GM18868 (cell line): Measurements from ENCODE around the gene CTRB2.
A peak's percentile ranks its signal among the peaks of the same experiment; 100 is the strongest.
"Not testable (repeated sequence)": the region's sequence is repeated elsewhere in the genome, so short reads cannot be mapped to it uniquely, and the experiment has no call there.

Experiments used
- ATAC-seq: cut with Tn5 transposase; IDR thresholded peaks from one replicate; pipeline ENCODE4 v1.9.1; 2021; ENCODE audit warnings: mild to moderate bottlenecking, moderate library complexity; ENCODE audit not compliant: unreplicated experiment

Gene CTRB2

DNA sequence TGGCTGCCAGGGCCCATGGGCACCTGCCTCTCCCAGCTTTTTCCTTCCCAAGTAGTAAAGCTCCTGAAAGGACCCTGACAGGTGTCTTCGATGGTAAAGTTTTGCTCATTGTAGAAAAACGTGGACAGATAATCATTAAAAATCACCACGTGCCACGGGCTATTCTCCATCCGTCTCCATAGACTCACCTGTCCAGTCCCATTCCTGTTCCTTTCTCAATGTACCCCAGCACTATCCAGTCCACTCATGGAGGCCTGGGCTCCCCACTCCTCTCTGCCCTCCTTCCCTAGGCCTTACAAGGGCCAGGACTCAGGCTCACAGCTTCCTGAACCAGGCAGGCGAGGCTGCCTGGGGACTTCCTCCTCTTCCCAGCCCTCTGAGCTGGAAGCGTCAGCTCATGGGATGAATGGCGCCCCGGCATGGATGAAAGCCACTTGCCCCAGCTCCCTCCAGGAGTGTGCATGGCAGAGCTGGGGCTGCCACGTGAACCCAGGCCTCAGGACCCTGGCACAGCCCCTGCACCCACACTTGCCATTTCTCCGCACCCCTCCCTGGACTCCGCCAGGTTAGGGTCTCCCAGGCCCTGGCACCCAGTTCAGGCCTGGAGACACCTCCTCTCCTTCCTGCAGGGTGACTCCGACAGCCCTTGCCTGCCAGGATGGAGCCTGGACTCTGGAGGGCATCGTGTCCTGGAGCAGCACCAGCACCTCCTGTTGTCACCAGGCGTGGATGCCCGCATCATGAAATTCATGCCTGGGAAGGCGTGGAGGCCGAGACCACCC, 20.6 kb upstream of the CTRB2 start:
- no peak for ATAC-seq

DNA sequence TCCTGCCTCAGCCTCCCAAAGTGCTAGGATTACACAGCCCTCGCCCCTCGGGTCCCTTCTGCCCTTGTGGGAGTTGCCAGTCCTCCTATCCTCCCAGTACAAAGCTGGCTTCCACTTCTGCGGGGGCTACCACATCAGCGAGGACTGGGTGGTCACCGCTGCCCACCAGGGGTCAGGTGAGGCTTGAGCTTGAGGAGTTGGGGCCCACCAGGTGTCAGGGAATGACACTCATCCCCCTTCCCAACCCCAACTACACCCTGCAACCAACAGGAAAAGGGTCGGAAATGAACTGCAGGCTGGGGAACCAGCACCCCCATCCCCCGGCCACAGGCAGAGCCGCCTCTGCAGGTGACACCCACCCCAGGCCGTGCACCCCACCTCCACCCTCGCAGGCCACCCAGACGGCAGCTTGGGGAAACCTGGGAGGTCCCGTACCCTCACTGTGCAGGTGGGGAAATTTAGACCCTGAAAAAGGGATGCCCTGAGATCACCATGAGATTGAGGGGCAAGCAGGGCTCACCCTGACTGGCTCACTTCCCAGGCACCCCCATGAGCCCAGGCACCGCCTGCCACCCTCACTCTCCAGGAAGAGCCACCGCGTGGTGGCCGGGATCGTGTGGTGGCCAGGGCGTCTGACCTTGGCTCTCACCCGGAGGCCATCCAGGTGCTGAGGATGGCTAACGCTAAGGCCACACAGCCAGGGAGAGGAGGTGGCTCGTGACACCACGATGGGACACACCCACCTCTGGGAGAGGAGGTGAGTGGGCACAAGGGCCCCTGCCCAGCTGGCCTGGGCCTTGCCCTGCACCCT, 19.8 kb upstream of the CTRB2 start:
- no peak for ATAC-seq

DNA sequence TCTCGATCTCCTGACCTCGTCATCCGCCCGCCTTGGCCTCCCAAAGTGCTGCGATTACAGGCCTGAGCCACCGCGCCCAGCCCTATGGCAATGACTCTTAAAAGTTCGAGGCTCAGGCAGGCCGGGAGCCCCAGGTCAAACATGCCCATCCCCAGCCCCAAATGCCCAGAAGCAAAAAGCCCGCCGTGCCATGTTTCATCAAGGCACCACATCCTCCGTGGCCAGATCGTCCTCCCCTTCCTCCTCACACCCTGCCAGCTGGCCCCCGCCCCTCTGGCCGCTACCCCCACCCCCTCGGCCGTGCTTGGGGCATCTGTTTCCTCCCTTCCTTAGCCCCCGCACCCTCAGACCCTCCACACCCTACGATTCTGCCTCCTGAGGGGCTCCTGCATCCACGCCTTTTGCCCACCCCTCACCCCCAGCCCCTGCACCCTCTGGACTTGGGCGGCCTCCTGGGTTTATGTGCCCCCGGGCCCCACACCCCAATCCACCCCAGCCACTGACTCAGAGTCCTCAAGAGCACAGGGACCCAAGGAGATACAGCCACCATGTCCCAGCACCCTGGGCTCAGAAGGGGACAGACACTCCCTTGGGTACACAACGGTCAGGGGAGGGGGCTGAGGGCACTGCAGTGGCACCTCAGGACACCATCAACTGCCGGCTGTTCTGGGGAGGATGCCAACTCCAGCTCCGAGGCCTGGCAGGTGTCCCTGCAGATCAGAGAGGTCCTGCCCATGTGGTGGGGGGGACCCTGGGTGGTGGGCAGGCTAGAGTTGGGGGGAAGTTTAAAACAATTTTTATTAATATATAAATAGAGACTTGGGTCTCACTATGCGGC, 18.9 kb upstream of the CTRB2 start:
- ATAC-seq, result no peak

DNA sequence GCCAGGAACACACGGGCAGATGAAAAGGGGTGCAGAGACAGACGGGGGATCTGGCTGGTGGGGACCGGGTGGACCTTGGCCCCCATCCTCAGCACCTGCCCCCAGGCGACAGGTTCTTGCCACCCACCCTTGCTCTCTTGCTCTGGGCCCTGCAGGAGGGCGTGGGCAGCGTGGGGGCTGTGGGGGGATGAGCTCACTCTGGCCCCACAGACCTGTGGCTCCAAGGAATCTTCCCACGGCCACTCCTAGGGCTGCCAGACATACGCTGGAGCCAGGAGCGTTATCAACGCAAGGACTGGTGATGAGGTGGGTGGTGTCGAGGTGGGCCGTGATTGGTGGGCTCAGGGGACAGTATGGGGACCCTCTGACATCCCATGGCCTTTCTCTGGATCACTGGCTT, 18.1 kb upstream of the CTRB2 start:
- ATAC-seq, result no peak

DNA sequence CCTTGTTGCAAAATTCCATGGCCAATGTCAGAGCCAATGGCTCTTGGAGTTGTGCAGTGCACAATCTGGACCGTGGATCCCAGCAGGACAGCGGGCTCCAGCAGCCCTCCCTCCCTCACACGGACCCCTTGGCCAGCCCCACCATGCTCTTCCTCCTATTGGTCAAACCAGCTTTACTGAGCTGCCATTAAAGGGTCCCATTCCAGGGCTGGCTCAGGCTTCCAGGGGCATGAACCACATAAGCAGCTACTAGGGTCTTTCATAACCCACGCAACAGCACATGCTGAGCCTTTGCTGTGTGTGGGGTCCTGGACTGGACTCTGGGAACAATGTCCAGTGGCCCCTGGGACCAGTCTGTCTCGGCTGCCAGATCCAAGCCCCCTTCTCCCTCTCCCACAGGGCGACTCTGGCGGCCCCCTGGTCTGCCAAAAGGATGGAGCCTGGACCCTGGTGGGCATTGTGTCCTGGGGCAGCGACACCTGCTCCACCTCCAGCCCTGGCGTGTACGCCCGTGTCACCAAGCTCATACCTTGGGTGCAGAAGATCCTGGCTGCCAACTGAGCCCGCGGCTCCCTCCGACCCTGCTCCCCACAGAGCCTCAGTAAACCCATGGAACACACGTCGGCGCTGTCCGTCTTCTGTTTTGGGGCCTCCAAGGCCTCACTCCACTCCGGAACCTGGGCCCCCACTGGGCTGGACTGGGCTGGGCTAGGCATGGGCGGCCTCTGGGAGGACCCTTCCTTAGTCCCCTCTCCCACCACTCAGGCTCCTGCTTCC, 17.5 kb upstream of the CTRB2 start:
- ATAC-seq, result no peak

DNA sequence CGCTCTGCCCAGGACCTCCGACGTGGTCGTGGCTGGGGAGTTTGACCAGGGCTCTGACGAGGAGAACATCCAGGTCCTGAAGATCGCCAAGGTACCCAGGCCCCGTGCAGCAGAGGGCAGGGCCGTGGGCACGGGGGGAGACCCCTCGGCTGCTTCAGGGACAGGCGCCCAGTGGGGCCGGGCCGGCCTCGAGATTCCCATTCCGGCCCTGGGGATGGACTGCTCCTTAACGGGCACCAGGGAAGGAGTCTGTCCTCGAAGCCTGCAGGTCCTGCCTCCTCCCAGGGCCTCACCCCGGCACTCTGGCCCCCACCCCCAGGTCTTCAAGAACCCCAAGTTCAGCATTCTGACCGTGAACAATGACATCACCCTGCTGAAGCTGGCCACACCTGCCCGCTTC, 16.2 kb upstream of the CTRB2 start:
- ATAC-seq, result not testable (repeated sequence)

DNA sequence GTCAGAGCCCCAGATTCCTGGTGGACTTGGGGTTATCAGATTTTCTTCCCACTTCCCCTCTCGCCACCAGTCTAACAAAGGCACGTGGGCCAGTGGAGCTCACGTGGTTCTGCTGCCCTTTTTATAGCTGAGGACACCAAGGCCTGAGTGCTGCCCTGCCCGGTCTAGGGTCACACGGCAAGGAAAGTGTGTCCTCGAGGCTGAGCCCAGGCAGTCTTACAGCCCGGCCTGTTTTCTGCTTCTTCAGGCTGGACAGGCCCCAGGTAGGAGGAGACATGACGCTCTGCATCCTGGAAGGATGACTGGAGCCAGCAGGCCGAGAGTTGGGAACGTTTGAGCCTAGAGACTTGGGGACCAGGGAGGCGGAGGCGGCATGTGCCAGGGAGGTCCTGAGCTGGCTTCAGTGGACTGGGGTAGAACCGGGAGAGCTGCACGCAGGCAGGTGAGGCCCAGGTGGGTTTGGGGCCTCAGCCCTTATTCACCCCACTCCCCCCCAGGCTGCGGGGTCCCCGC, 15.4 kb upstream of the CTRB2 start:
- no peak for ATAC-seq

DNA sequence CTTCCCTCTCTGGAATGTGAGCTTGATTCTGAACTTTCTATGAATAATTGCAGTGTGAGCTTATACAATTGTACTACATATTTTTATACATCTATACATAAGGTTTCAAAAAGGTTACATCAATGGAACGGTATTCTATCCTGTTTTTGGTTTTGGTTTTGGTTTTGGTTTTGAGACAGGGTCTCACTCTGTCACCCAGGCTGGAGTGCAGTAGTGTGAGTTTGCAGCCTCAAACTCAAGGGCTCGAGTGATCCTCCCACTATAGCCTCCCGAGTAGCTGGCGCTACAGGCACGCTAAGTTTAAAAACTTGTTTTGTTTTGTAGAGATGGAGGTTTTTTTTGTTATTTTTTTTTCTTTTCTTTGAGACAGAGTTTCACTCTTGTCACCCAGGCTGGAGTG, 12.9 kb upstream of the CTRB2 start:
- ATAC-seq, result peak; percentile 51

DNA sequence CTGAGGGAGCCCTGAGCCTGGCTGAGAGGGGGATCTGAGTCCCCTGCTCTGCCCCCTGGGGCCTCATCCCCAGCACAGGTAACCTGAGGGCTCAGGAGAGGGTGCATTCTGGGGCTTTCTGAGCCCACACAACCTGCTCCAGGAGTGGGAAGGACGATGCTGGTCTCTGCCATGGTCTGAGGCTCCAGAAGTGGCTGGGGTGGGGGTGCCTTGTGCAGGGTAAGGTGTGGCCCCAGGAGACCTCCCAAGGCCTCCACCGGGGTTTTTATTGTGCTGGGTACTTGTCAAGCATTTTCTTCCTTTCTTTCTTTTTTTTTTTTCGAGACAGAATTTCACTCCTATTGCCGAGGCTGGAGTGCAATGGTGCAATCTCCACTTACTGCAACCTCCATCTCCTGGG, 12.1 kb upstream of the CTRB2 start:
- ATAC-seq, result no peak

DNA sequence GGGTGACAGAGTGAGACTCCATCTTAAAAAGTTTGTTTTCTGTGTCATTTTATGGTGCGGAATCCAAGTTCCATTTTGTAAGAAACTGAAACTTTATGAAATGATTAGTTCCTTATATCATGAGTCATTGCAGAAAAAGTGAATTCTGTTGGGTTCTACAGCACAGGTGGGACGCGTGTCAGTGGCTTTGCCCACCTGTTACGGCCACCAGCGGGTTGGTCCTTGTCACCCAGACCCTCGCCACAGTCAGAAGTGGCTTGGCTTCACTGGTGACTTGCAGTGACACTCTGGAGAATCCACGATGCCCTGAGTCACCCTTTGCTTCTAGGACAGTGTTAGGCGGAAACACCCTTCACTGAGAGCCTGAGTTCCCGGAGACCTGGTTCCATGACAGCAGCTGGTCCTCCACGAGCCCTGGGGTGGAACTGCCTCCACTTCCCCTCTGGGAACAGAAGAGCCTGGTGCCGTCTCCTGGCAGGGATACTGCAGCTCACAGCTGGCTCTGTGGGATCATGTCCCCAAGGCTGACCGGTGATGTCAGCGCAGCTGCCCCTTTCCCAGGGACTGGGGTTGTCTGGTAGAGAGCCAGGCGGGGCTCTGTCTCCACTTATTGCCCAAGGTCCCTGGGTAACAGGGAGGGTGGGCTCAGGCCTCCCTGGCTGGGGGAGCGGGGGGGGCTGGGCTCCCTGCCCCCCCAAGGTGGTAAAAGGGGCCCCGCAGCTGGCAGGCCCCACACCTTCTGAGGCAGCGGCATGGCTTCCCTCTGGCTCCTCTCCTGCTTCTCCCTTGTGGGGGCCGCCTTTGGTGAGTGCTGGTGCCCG, 11.5 kb upstream of the CTRB2 start, which contains the start of gene CTRB1:
Gene CTRB1, plus strand, starts transcription at position 733 of the 821 bp plus-strand sequence. Its CDS starts 20 bp downstream, at position 753.
- ATAC-seq, result peak; percentile 75

DNA sequence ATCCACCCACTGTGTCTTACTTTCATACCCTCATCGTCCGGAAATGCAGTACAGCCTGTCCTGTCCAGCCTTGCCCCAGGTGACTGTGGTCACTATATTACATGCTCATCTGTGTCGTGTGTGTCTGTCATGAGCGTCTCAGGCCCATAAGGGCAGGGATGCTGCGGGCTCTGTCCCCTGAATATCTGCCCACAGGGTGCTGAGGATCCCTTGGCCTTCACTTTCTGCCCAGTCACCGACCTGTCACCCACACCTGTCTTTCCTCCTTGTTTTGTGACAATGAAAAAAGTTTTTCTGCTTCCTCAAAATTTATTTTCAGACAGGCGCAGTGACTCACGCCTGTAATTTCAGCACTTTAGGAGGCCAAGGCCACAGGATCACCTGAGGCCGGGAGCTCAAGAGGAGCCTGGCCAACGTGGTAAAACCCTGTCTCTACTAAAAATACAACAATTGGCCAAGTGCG, 10.5 kb upstream of the CTRB2 start:
- ATAC-seq, result no peak

DNA sequence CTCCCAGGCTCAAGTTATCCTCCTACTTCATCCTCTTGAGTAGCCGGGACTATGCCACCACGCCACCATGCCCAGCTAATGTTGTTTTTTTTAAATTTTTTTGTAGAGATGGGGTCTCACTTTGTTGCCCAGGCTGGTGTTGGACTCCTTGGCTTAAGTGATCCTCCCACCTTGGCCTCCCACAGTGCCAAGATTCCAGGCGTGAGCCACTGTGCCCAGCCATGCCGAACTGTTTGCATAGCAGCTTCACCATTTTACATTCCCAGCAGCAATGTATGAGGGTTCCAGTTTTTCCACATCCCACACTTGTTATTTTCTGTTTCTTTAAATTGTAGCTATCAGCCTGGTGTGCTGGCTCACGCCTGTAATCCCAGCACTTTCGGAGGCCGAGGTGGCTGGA, 9.6 kb upstream of the CTRB2 start:
- no peak for ATAC-seq

DNA sequence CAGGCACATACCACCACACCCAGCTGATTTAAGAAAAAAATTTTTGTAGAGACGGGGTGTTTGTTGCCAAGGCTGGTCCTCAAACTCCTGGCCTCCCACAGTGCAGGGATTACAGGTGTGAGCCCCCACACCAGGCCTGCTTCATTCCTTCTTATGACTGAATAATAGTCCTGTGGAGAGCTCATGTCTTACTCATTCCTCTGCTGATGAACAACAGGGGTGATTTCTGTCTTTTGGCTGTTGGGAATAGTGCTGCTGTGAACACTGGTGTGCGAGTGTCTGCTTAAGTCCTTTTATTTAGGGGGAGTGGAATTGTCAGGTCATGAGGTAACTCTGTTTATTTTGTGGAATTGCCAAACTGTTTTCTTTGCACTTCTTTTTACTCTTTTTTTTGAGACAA, 9.2 kb upstream of the CTRB2 start:
- ATAC-seq, result no peak

DNA sequence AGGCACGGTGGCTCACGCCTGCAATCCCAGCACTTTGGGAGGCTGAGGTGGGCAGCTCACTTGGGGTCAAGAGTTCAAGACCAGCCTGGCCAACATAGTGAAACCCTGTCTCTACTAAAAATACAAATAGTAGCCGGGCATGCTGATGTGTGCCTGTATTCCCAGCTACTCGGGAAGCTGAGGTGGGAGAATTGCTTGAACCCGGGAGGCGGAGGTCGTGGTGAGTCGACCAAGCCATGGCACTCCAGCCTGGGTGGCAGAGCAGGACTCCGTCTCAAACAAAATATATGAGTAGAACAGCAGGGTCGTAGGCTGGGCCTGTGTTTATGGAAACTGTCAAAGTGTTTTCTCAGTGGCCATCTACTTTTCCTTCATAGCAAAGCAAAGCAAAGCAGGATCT, 4.3 kb upstream of the CTRB2 start:
- not testable (repeated sequence) for ATAC-seq

DNA sequence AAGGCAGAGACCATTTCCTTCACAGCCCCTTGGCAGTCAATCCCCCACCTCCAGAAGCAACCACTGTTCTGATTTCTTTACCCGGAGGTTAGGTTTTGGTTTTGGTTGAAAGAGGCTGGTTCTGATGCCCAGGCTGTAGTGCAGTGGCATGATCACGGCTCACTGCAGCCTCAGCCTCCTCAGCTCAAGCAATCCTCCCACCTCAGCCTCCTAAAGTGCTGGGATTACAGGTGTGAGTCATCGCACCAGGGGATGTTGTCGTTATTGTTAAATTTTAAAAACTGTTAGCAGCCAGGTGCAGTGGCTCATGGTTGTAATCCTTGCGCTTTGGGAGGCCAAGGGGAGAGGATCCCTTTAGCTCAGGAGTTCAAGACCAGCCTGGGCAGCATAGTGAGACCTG, 3.0 kb upstream of the CTRB2 start:
- no peak for ATAC-seq

DNA sequence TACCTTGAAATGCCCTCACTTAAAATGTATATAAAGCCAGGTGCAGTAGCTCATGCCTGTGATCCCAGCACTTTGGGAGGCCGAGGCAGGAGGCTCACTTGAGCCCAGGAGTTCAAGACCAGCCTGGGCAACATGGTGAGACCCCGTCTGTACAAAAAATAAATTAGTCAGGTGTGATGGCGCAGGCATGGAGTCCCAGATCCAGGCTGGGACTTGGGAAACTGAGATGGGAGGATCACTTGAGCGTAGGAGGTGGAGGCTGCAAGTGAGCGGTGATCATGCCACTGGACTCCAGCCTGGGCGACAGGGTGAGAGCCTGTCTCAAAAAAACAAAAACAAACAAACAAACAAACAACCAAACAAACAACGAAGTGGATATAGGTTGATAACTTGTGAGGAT, 2.6 kb upstream of the CTRB2 start:
- ATAC-seq, result not testable (repeated sequence)

DNA sequence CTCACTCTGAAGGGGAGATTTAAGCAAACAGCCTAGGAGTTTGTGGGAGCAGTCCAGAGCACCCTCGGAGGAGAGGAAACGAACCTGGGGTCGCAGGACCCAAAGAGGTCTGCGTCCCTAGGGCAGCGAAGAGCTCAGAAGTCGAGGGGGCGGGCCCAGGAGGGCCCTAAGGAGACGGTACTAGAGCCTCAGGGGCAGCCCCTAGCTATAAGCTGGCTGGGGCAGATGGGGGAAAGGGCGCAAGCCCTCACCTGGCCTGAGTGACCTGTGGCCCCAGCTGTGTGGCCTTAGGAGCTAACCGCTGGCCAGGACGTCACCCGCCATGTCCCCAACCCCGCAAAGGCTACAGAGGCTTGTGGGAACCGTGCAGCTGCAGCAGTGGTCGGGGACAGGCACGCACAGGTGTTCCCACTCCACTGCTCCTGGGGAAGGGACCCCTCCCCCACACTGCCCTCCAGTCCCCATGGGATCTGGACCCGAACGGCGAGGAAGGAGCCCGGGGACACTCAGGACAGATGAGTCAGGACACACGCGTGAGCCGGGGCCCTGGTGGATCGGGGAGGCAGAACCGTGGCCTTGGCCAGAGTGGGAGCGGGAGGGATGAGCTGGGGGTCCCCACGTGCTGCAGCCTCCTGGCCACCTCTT, 2.0 kb upstream of the CTRB2 start:
- no peak for ATAC-seq

DNA sequence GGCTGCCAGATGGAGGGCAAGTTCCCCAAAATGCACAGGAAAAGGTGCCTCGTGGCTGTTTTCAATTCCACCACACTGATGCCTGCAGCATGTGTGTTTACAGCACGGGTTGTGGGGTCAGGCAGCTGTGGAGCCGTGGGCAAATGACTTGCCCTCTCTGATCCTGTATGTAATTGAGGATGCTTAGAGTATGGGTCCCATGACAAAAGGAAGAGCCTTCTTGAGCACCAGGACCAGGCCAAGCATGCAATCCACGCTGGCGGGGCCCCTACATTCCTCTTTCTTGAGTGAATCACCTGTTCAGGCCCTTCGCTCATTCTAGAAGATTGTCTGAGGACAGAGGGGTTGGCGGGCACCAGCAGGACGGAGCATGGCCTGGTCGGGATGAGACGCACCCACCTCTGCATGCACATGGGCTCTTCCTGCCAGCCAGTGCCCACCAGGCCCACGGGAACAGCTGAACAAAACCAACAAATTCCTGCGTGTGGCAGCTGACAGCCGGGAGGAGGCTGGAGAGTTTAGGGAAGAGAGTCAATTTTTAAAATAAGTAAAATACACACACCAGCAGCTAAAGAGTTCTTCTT, 1.4 kb upstream of the CTRB2 start:
- no peak for ATAC-seq
